Lung microvascular endothelial cell (primary cell): Measurements from ENCODE around the gene FN1. TPM values are rescaled to one million over a fixed set of nuclear protein-coding genes. Genes with fewer than 3 reads are reported as not detected.

Experiments
- DNase-seq, 2 donors: peaks; one replicate each; pipeline versions ENCODE4 v3.0.0 to v3.0.0-alpha.2; 2010; ENCODE audit warnings: low read depth in 2 of 2
- total RNA-seq: library from RNA; depleted of rRNA; stranded (reverse); fragments of >200 nt; gene quantifications from 2 replicates; pipeline ENCODE4 v1.2.1, GENCODE V29; 2014

FN1 gene
- total RNA-seq, 1 donor from 2014 or later, result 305 TPM

DNA sequence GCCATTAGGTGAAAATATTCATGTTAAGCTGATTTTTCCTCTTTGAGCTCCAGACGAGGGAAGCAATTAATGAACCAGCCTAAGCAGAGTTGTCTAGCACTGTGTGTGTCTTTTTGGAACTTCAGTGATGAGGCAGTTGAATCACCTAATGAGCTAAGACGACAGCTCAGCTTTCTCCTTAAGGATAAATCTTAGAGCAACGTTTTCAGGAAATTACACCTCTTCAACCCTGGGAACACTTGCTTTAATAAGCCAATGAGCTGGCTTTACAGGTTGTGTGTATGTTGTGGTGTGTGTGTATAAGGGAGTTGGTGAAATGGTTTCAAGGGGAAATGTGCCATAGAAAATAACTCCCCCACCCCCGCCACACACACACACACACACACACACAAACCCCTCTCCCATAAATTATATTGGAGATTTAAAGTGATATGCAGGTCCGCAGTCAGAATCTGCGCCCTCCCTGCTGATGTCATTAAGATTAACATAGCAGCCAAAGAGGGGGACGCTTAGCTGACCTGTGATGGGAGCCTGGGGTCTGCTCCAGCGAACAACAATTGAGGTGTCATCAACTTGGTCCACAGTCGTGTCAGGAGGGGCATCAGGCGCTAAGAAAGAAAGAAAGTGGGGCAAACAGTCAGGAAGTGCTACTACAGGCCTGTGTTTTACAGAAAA is 28.1 kb downstream of the FN1 start:
- DNase-seq, result no peak

- DNase-seq, result no peak
Measured at GRCh38 chr2:215407061-215407460, 28.8 kb downstream of the FN1 start.

GRCh38 chr2:215405722-215406581 is 29.9 kb downstream of the FN1 start:
- DNase-seq, result no peak

DNA sequence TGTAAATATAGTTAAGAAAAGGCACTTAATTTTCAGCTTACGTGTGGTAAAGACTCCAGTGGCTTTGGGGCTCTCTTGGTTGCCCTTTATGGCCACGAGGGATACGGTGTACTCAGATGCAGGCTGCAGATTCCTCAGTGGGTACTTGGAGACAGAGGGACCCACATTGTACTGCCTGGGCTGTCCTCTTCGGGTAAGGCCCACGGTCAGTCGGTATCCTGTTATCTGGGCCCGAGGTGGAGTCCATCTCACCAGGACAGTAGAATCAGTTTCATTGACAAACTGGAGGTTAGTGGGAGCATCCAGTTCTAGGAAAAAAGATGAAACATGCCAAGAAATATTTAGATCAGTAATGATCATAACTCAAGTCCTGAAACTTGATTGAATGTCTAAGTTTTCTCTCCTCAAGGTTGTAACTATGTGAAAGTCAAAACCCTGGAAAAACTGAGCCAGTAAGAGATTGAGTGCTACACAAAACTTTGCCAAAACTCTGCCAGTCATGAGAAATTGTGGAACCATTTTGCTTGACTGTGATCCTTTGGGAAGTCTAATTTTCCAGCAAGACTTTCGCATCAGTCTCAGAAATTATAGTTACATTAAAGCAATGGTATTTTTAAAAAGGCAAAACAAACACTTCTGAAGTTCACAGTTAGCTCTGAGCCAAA is 31.4 kb downstream of the FN1 start:
- no peak for DNase-seq

- DNase-seq, result no peak
Measured at GRCh38 chr2:215403441-215404347, 32.2 kb downstream of the FN1 start.

GRCh38 chr2:215401896-215402379 is 33.9 kb downstream of the FN1 start:
- peak in 1 of 2 donors; percentile 69 for DNase-seq

GRCh38 chr2:215399067-215399716 is 36.7 kb downstream of the FN1 start:
- DNase-seq, result no peak

GRCh38 chr2:215397632-215398341 is 38.1 kb downstream of the FN1 start:
- DNase-seq, result peak in 1 of 2 donors; percentile 81

DNA sequence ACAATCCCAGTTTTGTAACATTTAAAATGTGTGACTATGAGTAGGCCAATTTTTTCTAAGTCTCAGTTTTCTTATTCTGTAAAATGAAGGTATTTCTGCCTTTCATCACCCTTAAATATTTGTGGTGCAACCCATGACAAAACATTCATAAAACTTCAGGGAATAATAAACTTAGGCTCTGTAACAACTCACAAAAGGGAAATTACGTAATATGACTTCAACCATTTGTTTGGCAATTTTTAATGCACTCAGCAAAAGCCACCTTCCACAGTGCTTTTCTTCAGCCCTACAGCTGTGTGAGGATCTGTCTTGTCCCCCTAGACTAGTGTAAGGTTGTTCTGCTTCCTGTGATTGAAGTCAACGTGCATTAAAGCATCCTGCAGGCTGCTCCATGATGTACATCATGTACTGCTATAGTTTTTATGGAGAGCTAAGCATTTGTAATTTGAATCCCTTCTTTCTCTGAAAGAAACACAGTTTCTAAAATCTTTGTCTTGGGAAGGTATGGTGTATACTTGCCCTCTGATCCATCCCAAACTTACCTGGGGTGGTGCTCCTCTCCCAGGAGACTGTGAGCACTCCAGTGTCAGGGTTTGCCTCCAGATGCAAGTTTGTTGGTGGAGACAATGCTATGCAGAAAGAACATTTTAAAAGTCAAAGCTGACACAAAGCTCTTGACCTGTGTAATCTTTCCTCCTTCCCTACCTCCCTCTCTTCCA is 39.1 kb downstream of the FN1 start:
- DNase-seq, result peak in 1 of 2 donors; percentile 36

DNA sequence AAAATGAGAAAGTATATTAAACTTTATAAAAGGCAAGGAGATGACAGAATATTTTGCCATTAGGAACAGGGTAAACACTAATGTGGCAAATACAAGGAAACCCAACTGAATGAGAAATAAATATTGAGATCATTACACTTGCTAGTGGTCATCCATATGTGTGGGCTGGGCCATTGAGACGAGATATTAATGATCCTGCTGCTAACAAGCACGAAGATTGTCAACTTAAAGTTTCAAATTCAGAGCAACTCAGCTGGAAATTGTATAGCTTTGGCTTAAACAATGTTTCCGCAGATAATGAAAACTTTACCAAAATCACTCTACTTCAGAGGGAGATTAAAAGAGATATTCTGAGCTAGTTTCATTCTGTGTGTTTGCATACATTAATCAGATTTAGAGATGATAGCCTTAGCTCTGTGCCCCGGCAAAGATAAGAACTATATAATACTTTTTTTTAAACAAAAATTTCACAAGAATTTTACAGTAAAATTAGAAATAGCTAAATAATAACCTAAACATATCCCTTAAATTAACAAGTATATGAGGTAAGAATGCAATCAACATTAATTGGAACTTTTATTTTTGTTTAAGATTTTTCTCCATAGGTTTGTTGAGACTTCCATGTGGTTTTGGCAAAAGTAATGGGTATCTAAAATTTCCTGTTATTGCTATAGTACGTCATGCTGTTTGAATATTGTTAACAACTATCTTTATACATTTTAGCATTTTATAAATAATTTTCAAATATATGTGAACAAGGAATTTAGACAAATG is 40.0 kb downstream of the FN1 start:
- DNase-seq, result no peak

- DNase-seq, result no peak
Measured at GRCh38 chr2:215394102-215394805, 41.6 kb downstream of the FN1 start.

DNA sequence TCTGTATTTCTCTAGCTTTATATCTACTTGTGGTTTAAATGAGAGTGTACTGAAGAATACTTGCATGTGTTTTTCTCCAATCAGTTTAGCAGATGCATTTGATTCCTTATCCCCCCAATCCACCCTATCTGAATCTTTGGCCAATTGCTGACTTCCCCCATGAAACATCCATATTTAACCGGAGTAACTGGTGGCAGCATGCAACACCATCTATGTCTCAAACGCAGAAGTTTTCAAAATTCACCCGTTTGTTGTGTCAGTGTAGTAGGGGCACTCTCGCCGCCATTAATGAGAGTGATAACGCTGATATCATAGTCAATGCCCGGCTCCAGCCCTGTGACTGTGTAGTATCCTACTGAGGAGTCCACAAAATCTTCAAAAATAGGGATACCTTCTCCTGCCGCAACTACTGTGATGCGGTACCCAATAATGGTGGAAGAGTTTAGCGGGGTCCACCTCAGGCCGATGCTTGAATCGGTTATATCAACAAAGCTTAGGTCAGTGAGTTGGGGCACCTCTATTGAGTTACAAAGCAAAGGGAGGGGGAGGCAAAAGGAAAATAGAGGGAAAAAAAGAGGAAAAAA is 43.1 kb downstream of the FN1 start:
- no peak for DNase-seq

DNA sequence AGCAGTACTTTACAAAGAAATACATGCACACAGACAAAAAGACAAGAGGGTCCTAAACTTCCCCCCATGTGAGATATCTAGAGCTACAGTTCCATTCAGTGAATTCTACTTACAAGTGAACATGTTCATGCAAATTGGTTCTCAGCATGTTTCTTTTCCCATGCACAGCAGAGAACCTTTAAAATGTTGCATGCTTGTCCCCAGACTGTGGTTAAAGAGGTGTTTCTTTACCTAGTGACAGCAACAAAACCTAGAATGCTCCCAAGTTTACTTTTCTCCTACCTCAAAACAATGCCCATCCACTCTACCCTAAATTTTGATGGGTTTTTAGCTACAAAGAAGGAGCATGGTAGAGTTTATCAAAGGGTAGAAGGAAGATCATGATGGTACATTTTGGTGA is 43.7 kb downstream of the FN1 start:
- DNase-seq, result no peak

DNA sequence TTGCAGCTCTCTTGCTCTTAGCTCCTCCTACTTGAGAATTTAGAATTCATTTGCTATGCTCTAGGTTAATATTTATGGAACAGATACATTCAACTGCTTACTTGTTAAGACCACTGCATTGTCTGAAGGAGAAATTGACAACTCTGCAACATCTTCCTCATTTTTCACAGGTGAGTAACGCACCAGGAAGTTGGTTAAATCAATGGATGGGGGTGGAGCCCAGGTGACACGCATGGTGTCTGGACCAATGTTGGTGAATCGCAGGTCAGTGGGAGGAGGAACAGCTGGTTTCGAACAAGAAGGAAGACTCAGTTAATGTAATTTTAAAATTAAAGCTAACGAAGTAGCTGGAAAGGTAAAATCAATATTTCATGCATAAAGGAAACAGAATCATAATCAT is 44.3 kb downstream of the FN1 start:
- DNase-seq, result no peak

- no peak for DNase-seq
Measured at GRCh38 chr2:215390550-215390913, 45.3 kb downstream of the FN1 start.

DNA sequence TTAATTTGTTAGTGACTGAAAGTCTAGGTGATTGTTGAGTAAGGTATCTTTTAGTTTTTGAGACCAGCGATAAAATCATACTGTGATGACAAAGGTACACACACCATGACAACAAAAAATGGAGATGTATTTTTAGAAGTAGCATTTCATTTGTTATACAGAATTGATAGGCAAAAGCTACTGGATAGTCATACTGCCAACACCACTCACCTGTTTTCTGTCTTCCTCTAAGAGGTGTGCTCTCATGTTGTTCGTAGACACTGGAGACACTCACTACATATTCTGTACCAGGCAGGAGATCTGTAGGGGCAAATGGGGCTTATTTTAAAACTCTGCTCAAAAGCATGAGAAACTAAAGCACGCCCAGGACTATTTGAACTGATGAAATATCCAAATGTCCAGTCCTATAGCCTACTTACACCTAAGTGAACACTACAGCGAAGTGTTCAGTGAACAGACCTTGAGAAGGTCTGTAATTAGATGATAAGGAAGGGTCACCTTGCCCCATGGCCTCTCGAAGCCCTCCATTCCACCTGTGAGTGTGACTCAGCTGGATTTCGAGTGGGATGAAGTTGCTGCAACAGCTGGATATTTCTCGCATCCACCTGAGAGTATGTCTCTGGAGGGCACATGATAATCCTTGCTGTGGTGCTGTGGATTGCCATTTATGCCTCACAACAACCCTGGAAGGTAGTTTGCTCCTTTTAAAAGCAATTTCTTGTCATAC is 47.7 kb downstream of the FN1 start:
- no peak for DNase-seq

DNA sequence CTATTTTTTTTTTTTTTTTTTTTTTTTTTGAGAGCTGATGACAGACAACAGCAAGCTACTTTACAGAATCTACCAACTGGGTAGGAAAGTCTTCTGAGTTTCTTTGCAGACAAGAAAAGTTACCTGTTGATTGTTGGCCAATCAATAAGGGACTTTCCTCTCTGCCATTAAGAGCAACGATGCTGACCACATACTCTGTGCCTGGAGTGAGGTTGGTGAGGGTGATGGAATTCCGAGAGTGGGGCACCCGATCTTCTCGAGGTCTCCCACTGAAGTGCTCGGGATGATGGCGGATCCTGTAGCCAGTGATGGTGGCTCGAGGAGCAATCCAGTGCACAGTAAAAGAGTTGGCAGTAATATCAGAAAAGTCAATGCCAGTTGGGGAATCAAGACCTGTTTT is 49.3 kb downstream of the FN1 start:
- no peak for DNase-seq
